MM.1S (cell line): ENCODE results near the gene CD86.

Source experiments
- EZH2phosphoT487 ChIP-seq: fragments of 300-600 bp; sonication (generic); IDR thresholded peaks from 2 replicates; pipeline ENCODE4 v1.6.1; 2018; ENCODE audit warnings: antibody characterized with exemption, low read length
- TF ChIP-seq, protein P1 (sequence below): fragments of 300-600 bp; sonication (generic); IDR thresholded peaks from 2 replicates; pipeline ENCODE4 v1.5.1; 2016; ENCODE audit warnings: antibody characterized with exemption, low read length, mixed read lengths

GRCh38 chr3:122058294-122058693 is 3.1 kb downstream of the CD86 start:
- TF ChIP-seq, protein P1, sequence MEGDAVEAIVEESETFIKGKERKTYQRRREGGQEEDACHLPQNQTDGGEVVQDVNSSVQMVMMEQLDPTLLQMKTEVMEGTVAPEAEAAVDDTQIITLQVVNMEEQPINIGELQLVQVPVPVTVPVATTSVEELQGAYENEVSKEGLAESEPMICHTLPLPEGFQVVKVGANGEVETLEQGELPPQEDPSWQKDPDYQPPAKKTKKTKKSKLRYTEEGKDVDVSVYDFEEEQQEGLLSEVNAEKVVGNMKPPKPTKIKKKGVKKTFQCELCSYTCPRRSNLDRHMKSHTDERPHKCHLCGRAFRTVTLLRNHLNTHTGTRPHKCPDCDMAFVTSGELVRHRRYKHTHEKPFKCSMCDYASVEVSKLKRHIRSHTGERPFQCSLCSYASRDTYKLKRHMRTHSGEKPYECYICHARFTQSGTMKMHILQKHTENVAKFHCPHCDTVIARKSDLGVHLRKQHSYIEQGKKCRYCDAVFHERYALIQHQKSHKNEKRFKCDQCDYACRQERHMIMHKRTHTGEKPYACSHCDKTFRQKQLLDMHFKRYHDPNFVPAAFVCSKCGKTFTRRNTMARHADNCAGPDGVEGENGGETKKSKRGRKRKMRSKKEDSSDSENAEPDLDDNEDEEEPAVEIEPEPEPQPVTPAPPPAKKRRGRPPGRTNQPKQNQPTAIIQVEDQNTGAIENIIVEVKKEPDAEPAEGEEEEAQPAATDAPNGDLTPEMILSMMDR: no peak
- TF ChIP-seq EZH2phosphoT487: no peak
